GM06990 (cell line): Measurements from ENCODE around the gene KRT17.

Experiments used
- DNase-seq: peaks from one replicate; pipeline ENCODE4 v3.0.0-alpha.2; 2011; ENCODE audit not compliant: insufficient read length; ENCODE audit errors: extremely low read depth
- H3K27me3 ChIP-seq: replicated peaks from 2 replicates; pipeline ENCODE4 v1.6.0; 2011; ENCODE audit warnings: low read length; ENCODE audit not compliant: control insufficient read depth, insufficient read depth
- H3K36me3 ChIP-seq: 2 replicates; pipeline ENCODE4 v1.5.1; 2011; ENCODE audit warnings: low read length; ENCODE audit not compliant: control insufficient read depth, insufficient read depth
- H3K4me3 ChIP-seq: replicated peaks from 2 replicates; pipeline ENCODE4 v1.5.1; 2011; ENCODE audit warnings: low read depth, mild to moderate bottlenecking, control low read depth, low read length
- CTCF ChIP-seq: IDR thresholded peaks from 2 replicates; pipeline ENCODE4 v1.5.1; 2011; ENCODE audit warnings: low read length, control low read depth, mild to moderate bottlenecking, inconsistent platforms; ENCODE audit not compliant: insufficient read depth, poor library complexity, severe bottlenecking

The KRT17 gene

GRCh38 chr17:41581366-41582060 is 42.9 kb downstream of the KRT17 start:
- no peak for TF ChIP-seq CTCF
- Histone ChIP-seq H3K27me3 (peaks cover 1% of the 10 kb centered on the region; the same call in 1 of the 2 replicates), H3K4me3 (no peak overlapping the region), H3K36me3 (no peaks in the 10 kb centered on the region)
- DNase-seq, result no peak

GRCh38 chr17:41580687-41581365 is 43.5 kb downstream of the KRT17 start:
- no peak for DNase-seq
- TF ChIP-seq CTCF, result no peak
- H3K36me3 ChIP-seq, result no peaks in the 10 kb centered on the region
- peaks cover 1% of the 10 kb centered on the region; the same call in 1 of the 2 replicates for H3K27me3 ChIP-seq
- no peak overlapping the region for H3K4me3 ChIP-seq

- DNase-seq, result no peak
- H3K36me3 ChIP-seq, result no peaks in the 10 kb centered on the region
- TF ChIP-seq CTCF, result no peak
These were observed 44.2 kb downstream of the KRT17 start for GRCh38 chr17:41580244-41580575.

DNA sequence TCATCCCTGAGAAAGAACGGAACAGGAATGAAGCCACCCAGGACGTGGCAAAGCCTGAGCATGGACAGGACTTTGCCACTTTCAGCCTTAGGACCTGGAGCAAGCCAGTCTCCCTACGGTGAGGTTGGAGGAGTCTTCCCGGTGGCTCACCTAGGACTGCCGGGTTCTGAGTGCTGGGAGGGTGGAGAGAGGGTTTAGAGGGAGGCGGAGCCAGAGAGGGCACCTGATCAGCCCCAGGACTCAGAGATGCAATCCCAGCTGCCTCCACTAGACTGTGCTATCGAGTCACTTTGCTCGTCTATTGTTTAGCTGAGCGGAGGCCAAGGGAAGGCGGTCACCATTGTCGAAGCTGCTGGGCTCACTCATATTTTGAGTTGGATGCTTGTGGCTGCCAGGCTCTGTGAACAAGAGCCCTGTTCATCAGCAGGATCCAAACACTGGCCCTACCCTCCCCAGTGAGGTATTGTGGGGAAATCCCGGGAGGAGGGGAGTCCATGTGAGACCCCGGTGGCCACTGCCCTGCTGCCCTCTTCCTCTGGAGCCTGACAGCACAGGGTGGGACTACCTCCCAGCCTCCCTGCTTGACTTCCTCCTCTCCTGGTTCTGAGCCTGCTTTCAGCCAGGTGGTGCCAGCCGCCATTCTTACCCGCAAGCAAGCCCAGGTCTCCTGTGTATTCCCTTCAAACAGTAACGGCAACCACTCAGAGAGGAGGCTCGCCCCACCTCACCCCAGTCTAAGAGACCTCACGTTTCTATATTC is 44.7 kb downstream of the KRT17 start:
- peak; percentile 41 for DNase-seq
- peak; percentile 85 for TF ChIP-seq CTCF
- Histone ChIP-seq H3K27me3 (peaks cover 1% of the 10 kb centered on the region; the same call in 1 of the 2 replicates), H3K36me3 (no peaks in the 10 kb centered on the region), H3K4me3 (no peak overlapping the region)

More at GRCh38 chr17:41580244-41580575, 44.2 kb downstream of the KRT17 start:
- Histone ChIP-seq H3K4me3 (no peak overlapping the region), H3K27me3 (peaks cover 1% of the 10 kb centered on the region; the same call in 1 of the 2 replicates)

DNA sequence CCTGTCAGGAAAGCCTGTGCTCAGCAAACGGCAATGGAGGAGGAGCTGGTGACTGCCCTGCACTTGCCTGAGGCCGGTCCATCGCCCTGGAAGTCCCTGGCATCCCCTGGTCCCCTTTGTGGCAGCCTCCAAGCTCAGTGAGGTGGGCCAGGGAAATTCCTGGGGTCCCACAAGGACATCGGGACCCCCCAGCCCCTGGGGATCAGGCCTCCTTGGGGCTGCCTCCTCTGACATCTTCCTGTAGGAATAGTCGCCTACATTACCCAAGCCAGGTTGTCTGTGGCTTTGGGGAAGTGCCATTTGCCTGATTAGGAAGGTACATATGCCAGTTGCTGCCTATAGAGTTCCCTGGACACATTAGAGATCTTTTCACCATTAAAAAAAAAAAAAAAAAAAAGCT is 45.4 kb downstream of the KRT17 start:
- no peaks in the 10 kb centered on the region for H3K36me3 ChIP-seq
- H3K4me3 ChIP-seq, result no peak overlapping the region
- no peak for TF ChIP-seq CTCF
- no peak for DNase-seq
- H3K27me3 ChIP-seq, result peaks cover 1% of the 10 kb centered on the region; the same call in 1 of the 2 replicates
